Right lobe of liver (tissue), 6 donors: Measurements from ENCODE around the gene ADIPOR2. TPM values are rescaled to one million over a fixed set of nuclear protein-coding genes. Genes with fewer than 3 reads are reported as not detected.

Source experiments
- ATAC-seq, 4 donors: fragments of 200-7000 bp; cut with Tn5 transposase; one replicate each; pipeline ENCODE4 v1.9.1; 2020; ENCODE audit warnings: mild to moderate bottlenecking in 4 of 4, moderate library complexity in 4 of 4
- DNase-seq, 3 donors: peaks; one replicate each; pipeline ENCODE4 v3.0.0-alpha.2; 2020
- H3K27ac ChIP-seq, 3 donors: fragments of 200-600 bp; one replicate each; pipeline ENCODE4 v1.8.0; 2022
- H3K27me3 ChIP-seq, 2 donors: fragments of 200-600 bp; one replicate each; pipeline ENCODE4 v1.8.0; 2022
- H3K36me3 ChIP-seq, 4 donors: fragments of 200-600 bp; sonication (generic) in 1 of 4; one replicate each; pipeline versions ENCODE4 v1.5.1 to v1.8.0; 2017 to 2022; ENCODE audit warnings: control low read depth in 1 of 4
- H3K4me1 ChIP-seq, 4 donors: fragments of 200-600 bp; sonication (generic) in 1 of 4; one replicate each; pipeline versions ENCODE4 v1.5.1 to v1.8.0; 2017 to 2022; ENCODE audit warnings: control low read depth in 1 of 4
- H3K4me3 ChIP-seq, 3 donors: fragments of 200-600 bp; one replicate each; pipeline ENCODE4 v1.8.0; 2022
- H3K9me3 ChIP-seq, 4 donors: fragments of 200-600 bp; sonication (generic) in 1 of 4; one replicate each; pipeline versions ENCODE4 v1.5.1 to v1.8.0; 2017 to 2022; ENCODE audit warnings: control low read depth in 1 of 4
- POLR2A ChIP-seq: fragments of 450-650 bp; IDR thresholded peaks from one replicate; pipeline ENCODE4 v1.6.1; 2017; ENCODE audit warnings: antibody characterized with exemption, mild to moderate bottlenecking
- WGBS: methylation state at CpG from one replicate; pipeline ENCODE4 v1.1.6; 2018; ENCODE audit warnings: low coverage, low lambda C conversion rate; ENCODE audit not compliant: insufficient coverage; ENCODE audit errors: missing lambda C conversion rate; 5-methylcytosine and 5-hydroxymethylcytosine counted together
- intact Hi-C, 2 donors: fragments of 100-400 bp; cut with DNase I; formaldehyde crosslinking; loops; one replicate each; pipeline versions ENCODE4 v1.11.2 to v1.14.1; 2022
- total RNA-seq, 6 experiments: library from RNA; depleted of rRNA in 2 of 6; stranded (reverse); fragments of >200 nt in 2 of 6; fragmentation: NEBNext Ultra II Directional in 3 of 6; extraction: Animal tissue kit (Norgen Biotek cat#: 25700) in 3 of 6; gene quantifications; one replicate each; pipeline versions ENCODE4 v1.1.0 to v1.2.4, GENCODE V29; 2016 to 2023
- TF ChIP-seq, protein P1 (sequence below), 4 donors: fragments of 200-600 bp in 3 of 4; fragments of 450-650 bp in 1 of 4; IDR thresholded peaks; one replicate each; pipeline versions ENCODE4 v1.5.1 to v1.8.0; 2016 to 2022; ENCODE audit warnings: antibody characterized with exemption in 4 of 4, mild to moderate bottlenecking in 2 of 4
- donor health status: DM: no; HTN: yes; CAD: no.
- donor health status: DM: no; HTN: no; CAD: no.
- donor health status: DM: no; HTN: no; CAD: no.
- donor health status: DM: no; HTN: yes; CAD: no.
- donor health status: DM: no; HTN: yes; CAD: no.

ADIPOR2 gene
- total RNA-seq, 6 experiments from 2014 or later: 46.5 to 108 (median 59.8) TPM

DNA sequence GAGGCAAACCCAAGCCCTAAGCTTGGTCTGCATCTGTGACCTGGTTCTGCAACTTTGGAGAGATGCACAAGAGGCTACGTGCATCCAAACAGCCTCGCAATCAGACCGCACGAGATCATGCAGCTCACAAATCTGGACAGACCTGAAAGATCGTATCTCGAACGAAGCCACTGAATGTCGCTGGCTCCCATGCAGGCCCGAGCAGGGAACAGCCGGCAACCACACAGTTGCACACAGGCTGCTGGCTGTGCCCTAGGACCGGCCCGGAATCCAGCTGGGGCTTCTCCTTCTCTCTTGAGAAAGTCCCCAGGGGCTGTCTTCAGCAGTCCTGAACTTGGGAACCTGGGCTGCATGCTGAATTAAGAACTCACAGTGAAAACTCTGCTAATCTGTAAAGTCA lies 34.0 kb upstream of the ADIPOR2 start:
- no peak for ATAC-seq
- intact Hi-C loops: no loop called here
- no peak for DNase-seq
- peak overlapping the region in 1 of 3 donors; percentile 99 for H3K27ac ChIP-seq
- no peak overlapping the region for H3K4me3 ChIP-seq
- no peaks in the 10 kb centered on the region for H3K27me3 ChIP-seq
- no peaks in the 10 kb centered on the region for H3K9me3 ChIP-seq
- H3K4me1 ChIP-seq: peaks cover 0 to 18% (median 5%) of the 10 kb centered on the region in 4 donors
- 80% methylated on average over 1 of the region's 12 CpGs for WGBS
- no peak for TF ChIP-seq POLR2A
- TF ChIP-seq, protein P1, sequence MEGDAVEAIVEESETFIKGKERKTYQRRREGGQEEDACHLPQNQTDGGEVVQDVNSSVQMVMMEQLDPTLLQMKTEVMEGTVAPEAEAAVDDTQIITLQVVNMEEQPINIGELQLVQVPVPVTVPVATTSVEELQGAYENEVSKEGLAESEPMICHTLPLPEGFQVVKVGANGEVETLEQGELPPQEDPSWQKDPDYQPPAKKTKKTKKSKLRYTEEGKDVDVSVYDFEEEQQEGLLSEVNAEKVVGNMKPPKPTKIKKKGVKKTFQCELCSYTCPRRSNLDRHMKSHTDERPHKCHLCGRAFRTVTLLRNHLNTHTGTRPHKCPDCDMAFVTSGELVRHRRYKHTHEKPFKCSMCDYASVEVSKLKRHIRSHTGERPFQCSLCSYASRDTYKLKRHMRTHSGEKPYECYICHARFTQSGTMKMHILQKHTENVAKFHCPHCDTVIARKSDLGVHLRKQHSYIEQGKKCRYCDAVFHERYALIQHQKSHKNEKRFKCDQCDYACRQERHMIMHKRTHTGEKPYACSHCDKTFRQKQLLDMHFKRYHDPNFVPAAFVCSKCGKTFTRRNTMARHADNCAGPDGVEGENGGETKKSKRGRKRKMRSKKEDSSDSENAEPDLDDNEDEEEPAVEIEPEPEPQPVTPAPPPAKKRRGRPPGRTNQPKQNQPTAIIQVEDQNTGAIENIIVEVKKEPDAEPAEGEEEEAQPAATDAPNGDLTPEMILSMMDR (IDR thresholded peaks at IDR 0.05): no peak
- H3K36me3 ChIP-seq: no peaks in the 10 kb centered on the region

DNA sequence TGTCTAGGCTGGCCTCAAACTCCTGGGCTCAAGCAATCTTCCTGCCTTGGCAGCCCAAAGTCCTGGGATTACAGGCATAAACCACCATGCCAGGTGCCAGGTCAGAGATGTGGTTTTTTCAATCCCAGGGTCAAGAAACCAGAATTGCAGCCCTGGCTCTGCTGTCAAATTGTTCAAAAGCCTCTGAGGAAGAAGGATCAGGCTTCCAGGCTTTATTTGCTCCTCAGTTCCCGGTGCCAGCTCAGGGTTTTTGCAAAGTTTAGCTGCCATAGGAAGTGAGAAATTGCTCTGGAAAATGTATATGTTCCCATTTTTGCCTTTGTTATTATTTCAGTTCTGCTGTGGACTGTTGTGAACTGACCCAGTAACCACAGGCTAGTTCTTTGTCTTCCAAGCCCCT lies 33.2 kb upstream of the ADIPOR2 start:
- Histone ChIP-seq H3K27me3 (no peaks in the 10 kb centered on the region), H3K4me1 (peaks cover 0 to 16% (median 5%) of the 10 kb centered on the region in 4 donors), H3K9me3 (no peaks in the 10 kb centered on the region), H3K27ac (peak overlapping the region in 2 of 3 donors; percentile 21 to 99), H3K4me3 (no peak overlapping the region), H3K36me3 (no peaks in the 10 kb centered on the region)
- DNase-seq (no peak), ATAC-seq (no peak)
- intact Hi-C loops: no loop called here
- TF ChIP-seq, protein P1 (IDR thresholded peaks at IDR 0.05): no peak
- no peak for TF ChIP-seq POLR2A
- WGBS: 7% methylated on average over 1 of the region's 1 CpG

DNA sequence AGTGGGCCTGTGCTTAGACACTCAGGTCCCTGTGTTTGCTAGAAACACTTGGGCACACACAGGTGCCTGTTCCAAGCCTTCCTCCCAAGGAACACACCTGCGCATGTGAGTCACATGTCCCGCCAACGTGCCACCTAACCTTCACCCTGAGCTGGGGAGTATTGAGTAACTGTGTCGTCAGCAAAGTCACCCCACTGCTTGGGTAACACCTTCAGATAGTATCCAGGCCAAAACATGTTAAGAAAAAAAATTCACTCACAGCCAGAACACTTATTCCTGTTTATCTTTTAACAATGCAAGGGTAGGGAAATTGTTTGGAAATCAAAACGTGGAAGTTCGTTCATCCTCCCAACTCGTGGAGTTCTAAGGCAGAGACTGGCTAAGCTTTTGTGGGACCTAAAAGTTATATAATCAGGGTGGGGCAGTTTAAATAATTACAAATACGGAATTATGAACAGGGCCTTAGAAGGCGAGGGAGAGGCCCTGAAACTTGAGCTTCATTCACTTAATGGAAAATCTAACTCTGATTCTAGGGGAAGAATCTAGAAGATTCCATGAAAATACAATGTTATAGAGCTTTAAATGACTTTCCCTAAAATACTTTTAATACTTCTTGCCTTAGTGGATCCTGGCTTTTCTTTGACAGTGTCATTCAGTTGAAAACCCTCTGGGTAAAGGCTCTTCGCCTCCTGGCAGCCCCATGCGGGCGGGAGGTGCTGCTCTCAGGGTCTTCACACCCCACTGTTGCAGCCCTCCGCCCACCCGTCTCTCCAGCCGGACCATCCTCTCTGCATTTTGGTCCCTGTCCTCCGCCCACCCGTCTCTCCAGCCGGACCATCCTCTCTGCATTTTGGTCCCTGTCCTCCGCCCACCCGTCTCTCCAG lies 30.3 kb upstream of the ADIPOR2 start:
- 29% methylated on average over 18 of the region's 20 CpGs for WGBS
- intact Hi-C loops: no loop called here
- Histone ChIP-seq H3K36me3 (no peaks in the 10 kb centered on the region), H3K9me3 (no peaks in the 10 kb centered on the region), H3K4me1 (peaks cover 0 to 23% (median 8%) of the 10 kb centered on the region in 4 donors), H3K4me3 (peak overlapping the region in 2 of 3 donors; percentile 12 to 36), H3K27ac (peak overlapping the region; percentile 73 to 99 (median 87)), H3K27me3 (no peaks in the 10 kb centered on the region)
- TF ChIP-seq, protein P1 (IDR thresholded peaks at IDR 0.05): no peak
- peak; percentile 65 for TF ChIP-seq POLR2A
- ATAC-seq (peak; percentile 39 to 51 (median 44)), DNase-seq (peak; percentile 81 to 94 (median 92))

DNA sequence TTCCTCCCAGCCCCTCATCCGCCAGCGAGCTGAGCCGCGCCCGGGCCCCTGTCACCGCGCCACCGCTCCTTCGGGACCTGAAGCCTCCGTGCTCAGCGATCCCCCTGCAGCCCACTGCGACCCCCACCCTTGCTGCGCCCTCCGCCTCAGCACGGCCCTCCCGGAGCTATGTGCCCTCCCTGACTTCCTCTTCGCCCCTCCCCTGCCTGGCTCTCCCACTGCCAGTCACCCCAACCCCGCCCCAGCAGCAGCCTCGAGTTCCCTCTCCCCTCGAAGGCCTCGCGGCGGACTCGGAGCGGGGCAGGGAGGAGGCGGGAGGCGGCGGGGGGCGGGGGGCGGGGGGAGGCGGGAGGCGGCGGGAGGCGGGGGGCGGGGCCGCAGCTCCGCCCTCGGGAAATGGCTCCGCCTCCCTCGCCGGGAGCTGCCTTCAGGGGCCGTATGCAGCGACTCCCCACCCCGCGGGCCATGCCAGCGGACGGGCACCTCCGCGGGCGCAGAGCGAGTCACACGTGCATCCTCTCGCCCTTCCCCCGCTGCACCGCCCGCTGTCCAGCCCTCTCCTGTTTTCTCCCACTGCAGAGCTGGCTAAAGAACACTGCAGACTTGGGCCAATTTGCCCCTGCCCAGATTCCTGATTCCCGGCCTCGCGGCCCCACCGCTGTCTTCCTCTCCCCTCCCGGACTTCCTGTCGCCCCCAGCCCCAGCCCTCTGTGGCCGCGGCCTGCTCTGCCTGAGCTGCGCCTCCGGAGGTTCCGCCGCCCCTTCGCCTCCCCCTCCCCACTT lies 29.1 kb upstream of the ADIPOR2 start:
- Histone ChIP-seq H3K9me3 (no peaks in the 10 kb centered on the region), H3K36me3 (no peaks in the 10 kb centered on the region), H3K4me3 (peak overlapping the region; percentile 41 to 63 (median 62)), H3K27me3 (no peaks in the 10 kb centered on the region), H3K27ac (peak overlapping the region; percentile 89 to 99 (median 98)), H3K4me1 (peaks cover 0 to 34% (median 12%) of the 10 kb centered on the region in 4 donors)
- ATAC-seq (peak; percentile 84 to 91 (median 88)), DNase-seq (peak; percentile 96 to 98 (median 98))
- TF ChIP-seq, protein P1 (IDR thresholded peaks at IDR 0.05): peak in 1 of 4 donors; percentile 5
- peak; percentile 84 for TF ChIP-seq POLR2A
- intact Hi-C loops: no loop called here
- WGBS: 3% methylated on average over 16 of the region's 69 CpGs
